Progenitor cell of endocrine pancreas (in vitro differentiated cells): ENCODE results near the gene SBNO1. TPM values are rescaled to one million over a fixed set of nuclear protein-coding genes. Genes with fewer than 3 reads are reported as not detected.

Experiments used
- DNase-seq: peaks from one replicate; pipeline ENCODE4 v3.0.0; 2021; ENCODE audit warnings: low spot score; ENCODE audit not compliant: unreplicated experiment
- H3K27ac Mint-ChIP-seq: 2 replicates; pipeline ENCODE4 v1.8.0; 2021; ENCODE audit warnings: mild to moderate bottlenecking, moderate library complexity, mixed read lengths
- H3K27me3 Mint-ChIP-seq: 2 replicates; pipeline ENCODE4 v1.8.0; 2021; ENCODE audit warnings: mixed read lengths
- H3K36me3 Mint-ChIP-seq: 2 replicates; pipeline ENCODE4 v1.8.0; 2022; ENCODE audit warnings: mixed read lengths; ENCODE audit not compliant: insufficient read depth
- H3K4me1 Mint-ChIP-seq: 2 replicates; pipeline ENCODE4 v1.8.0; 2021; ENCODE audit warnings: low read depth, mixed read lengths
- H3K4me3 Mint-ChIP-seq: 2 replicates; pipeline ENCODE4 v1.8.0; 2021; ENCODE audit warnings: low read depth, mild to moderate bottlenecking, moderate library complexity, mixed read lengths
- H3K9me3 Mint-ChIP-seq: 2 replicates; pipeline ENCODE4 v1.8.0; 2021; ENCODE audit warnings: low read depth, mixed read lengths
- CTCF ChIP-seq: fragments of 200-600 bp; sonication (generic); IDR thresholded peaks from one replicate; pipeline ENCODE4 v1.5.0; 2021; ENCODE audit warnings: antibody characterized with exemption, mild to moderate bottlenecking; ENCODE audit not compliant: unreplicated experiment
- total RNA-seq: library from RNA; stranded (reverse); gene quantifications from 2 replicates; pipeline ENCODE4 v1.2.1, GENCODE V29; 2021

The SBNO1 gene
- total RNA-seq, 1 donor from 2014 or later = 46.9 TPM

GRCh38 chr12:123390498-123391426, 26.1 kb upstream of the SBNO1 start:
- peaks cover 15% of the 10 kb centered on the region for H3K4me1 Mint-ChIP-seq
- no peaks in the 10 kb centered on the region for H3K9me3 Mint-ChIP-seq
- DNase-seq = no peak
- H3K27ac Mint-ChIP-seq = peak overlapping the region; percentile 97
- no peaks in the 10 kb centered on the region for H3K27me3 Mint-ChIP-seq
- no peak for TF ChIP-seq CTCF
- H3K36me3 Mint-ChIP-seq = peaks cover 17% of the 10 kb centered on the region
- peak overlapping the region; percentile 88 for H3K4me3 Mint-ChIP-seq

GRCh38 chr12:123389560-123390351, 25.1 kb upstream of the SBNO1 start:
- H3K27ac Mint-ChIP-seq = peak overlapping the region; percentile 97
- H3K27me3 Mint-ChIP-seq = no peaks in the 10 kb centered on the region
- H3K36me3 Mint-ChIP-seq = peaks cover 11% of the 10 kb centered on the region
- peaks cover 15% of the 10 kb centered on the region for H3K4me1 Mint-ChIP-seq
- no peaks in the 10 kb centered on the region for H3K9me3 Mint-ChIP-seq
- peak; percentile 34 for DNase-seq
- peak overlapping the region; percentile 88 for H3K4me3 Mint-ChIP-seq
- TF ChIP-seq CTCF = no peak

- peak; percentile 22 for DNase-seq
- H3K9me3 Mint-ChIP-seq = no peaks in the 10 kb centered on the region
Observed at GRCh38 chr12:123388951-123389559, 24.4 kb upstream of the SBNO1 start.

GRCh38 chr12:123388177-123388950, 23.7 kb upstream of the SBNO1 start:
- Mint-ChIP-seq H3K4me1 (peaks cover 15% of the 10 kb centered on the region), H3K27ac (peak overlapping the region; percentile 85), H3K27me3 (no peaks in the 10 kb centered on the region), H3K36me3 (peaks cover 9% of the 10 kb centered on the region), H3K4me3 (peak overlapping the region; percentile 78), H3K9me3 (no peaks in the 10 kb centered on the region)
- DNase-seq = peak; percentile 62
- no peak for TF ChIP-seq CTCF

More at GRCh38 chr12:123388951-123389559, 24.4 kb upstream of the SBNO1 start:
- Mint-ChIP-seq H3K4me3 (no peak overlapping the region), H3K36me3 (peaks cover 9% of the 10 kb centered on the region), H3K4me1 (peaks cover 15% of the 10 kb centered on the region), H3K27ac (no peak overlapping the region), H3K27me3 (no peaks in the 10 kb centered on the region)
- no peak for TF ChIP-seq CTCF
